ENCODE measurements around the gene SH2B3. TPM values are rescaled to one million over a fixed set of nuclear protein-coding genes. Genes with fewer than 3 reads are reported as not detected.

Gene SH2B3
- total RNA-seq, 4 donors from 2014 or later = 14.1 to 36.5 (median 25.6) TPM

- Histone ChIP-seq H3K4me1 (peaks cover 5 to 27% of the 10 kb centered on the region in 2 donors), H3K27ac (no peak overlapping the region), H3K36me3 (peaks cover 43 to 49% of the 10 kb centered on the region in 2 donors), H3K9me3 (no peaks in the 10 kb centered on the region), H3K4me3 (replicated peaks in 1 of 3) (no peak overlapping the region), H3K27me3 (no peaks in the 10 kb centered on the region)
- TF ChIP-seq CTCF (IDR thresholded peaks at IDR 0.05) (no peak), POLR2A (IDR thresholded peaks at IDR 0.05) (no peak)
- 89 to 93% methylated on average over 23 to 25 of the region's 25 CpGs for WGBS, 2 donors
- no peak for DNase-seq
- intact Hi-C loops (cut with DNase I) = no loop called here
Measured at GRCh38 chr12:111453071-111453989, 47.6 kb downstream of the SH2B3 start.

- Histone ChIP-seq H3K4me1 (peaks cover 5 to 27% of the 10 kb centered on the region in 2 donors), H3K36me3 (peaks cover 37 to 45% of the 10 kb centered on the region in 2 donors), H3K4me3 (replicated peaks in 1 of 3) (no peak overlapping the region), H3K27ac (peak overlapping the region in 1 of 3 donors; percentile 33), H3K27me3 (no peaks in the 10 kb centered on the region), H3K9me3 (no peaks in the 10 kb centered on the region)
- DNase-seq = peak; percentile 58 to 60
- TF ChIP-seq POLR2A (IDR thresholded peaks at IDR 0.05) = no peak
- no peak for TF ChIP-seq CTCF (IDR thresholded peaks at IDR 0.05)
- WGBS, 2 donors = 44 to 49% methylated on average over 4 of the region's 4 CpGs
- intact Hi-C loops (cut with DNase I) = no loop called here
Measured at GRCh38 chr12:111454311-111454710, 48.6 kb downstream of the SH2B3 start.

- intact Hi-C loops (cut with DNase I) = no loop called here
- no peaks in the 10 kb centered on the region for H3K9me3 ChIP-seq
- DNase-seq = no peak
- TF ChIP-seq POLR2A (IDR thresholded peaks at IDR 0.05) (no peak), CTCF (IDR thresholded peaks at IDR 0.05) (no peak)
- H3K27me3 ChIP-seq = no peaks in the 10 kb centered on the region
- H3K36me3 ChIP-seq = peaks cover 37 to 45% of the 10 kb centered on the region in 2 donors
- H3K4me3 ChIP-seq (replicated peaks in 1 of 3) = no peak overlapping the region
- H3K27ac ChIP-seq = peak overlapping the region in 1 of 3 donors; percentile 33
- WGBS, 2 donors = 78 to 79% methylated on average over 11 of the region's 11 CpGs
- H3K4me1 ChIP-seq = peaks cover 5 to 25% of the 10 kb centered on the region in 2 donors
Measured at GRCh38 chr12:111454716-111455447, 49.2 kb downstream of the SH2B3 start.

- Histone ChIP-seq H3K27ac (peak overlapping the region in 1 of 3 donors; percentile 33), H3K4me1 (peaks cover 0 to 18% of the 10 kb centered on the region in 2 donors), H3K36me3 (peaks cover 35 to 40% of the 10 kb centered on the region in 2 donors), H3K9me3 (no peaks in the 10 kb centered on the region), H3K27me3 (no peaks in the 10 kb centered on the region), H3K4me3 (replicated peaks in 1 of 3) (no peak overlapping the region)
- WGBS, 2 donors = 94 to 95% methylated on average over 15 of the region's 15 CpGs
- TF ChIP-seq CTCF (IDR thresholded peaks at IDR 0.05) = no peak
- TF ChIP-seq POLR2A (IDR thresholded peaks at IDR 0.05) = no peak
- intact Hi-C loops (cut with DNase I) = no loop called here
- DNase-seq = no peak
Measured at GRCh38 chr12:111455448-111456320, 50.0 kb downstream of the SH2B3 start.

Measured in thyroid gland (tissue), 4 donors.